ENCODE measurements around the gene USP3.
"Not testable (repeated sequence)": the region's sequence is repeated elsewhere in the genome, so short reads cannot be mapped to it uniquely, and the experiment has no call there.

The USP3 gene

GRCh38 chr15:63608989-63609388, 104.6 kb downstream of the USP3 start:
- Mint-ChIP-seq H3K27ac (no peak overlapping the region), H3K4me3 (no peak overlapping the region), H3K36me3 (peaks cover 7% of the 10 kb centered on the region), H3K27me3 (no peaks in the 10 kb centered on the region), H3K9me3 (no peaks in the 10 kb centered on the region), H3K4me1 (peaks cover 47% of the 10 kb centered on the region)

DNA sequence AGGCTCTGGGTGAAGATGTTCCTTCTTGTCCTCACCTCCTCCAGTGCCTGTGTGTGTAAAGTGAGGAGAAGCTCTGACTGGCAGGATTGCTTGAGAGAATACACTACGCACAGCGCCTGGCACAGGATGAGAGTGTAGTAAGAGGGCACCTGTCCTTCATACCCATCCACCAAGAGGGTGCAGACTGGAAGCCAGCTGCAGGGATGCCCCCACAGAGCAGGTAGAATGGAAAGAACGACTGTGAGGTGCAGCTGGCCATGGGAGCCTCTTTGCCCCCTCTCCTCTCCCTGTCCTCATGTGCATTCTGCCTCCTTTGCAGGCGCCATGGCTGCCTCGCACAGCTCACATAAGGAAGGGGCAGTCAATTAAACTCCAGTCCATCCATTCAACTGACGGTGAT, 105.1 kb downstream of the USP3 start:
- H3K27me3 Mint-ChIP-seq = no peaks in the 10 kb centered on the region
- H3K27ac Mint-ChIP-seq = peak overlapping the region; percentile 76
- peaks cover 7% of the 10 kb centered on the region for H3K36me3 Mint-ChIP-seq
- H3K4me1 Mint-ChIP-seq = peaks cover 44% of the 10 kb centered on the region
- no peaks in the 10 kb centered on the region for H3K9me3 Mint-ChIP-seq
- no peak overlapping the region for H3K4me3 Mint-ChIP-seq

DNA sequence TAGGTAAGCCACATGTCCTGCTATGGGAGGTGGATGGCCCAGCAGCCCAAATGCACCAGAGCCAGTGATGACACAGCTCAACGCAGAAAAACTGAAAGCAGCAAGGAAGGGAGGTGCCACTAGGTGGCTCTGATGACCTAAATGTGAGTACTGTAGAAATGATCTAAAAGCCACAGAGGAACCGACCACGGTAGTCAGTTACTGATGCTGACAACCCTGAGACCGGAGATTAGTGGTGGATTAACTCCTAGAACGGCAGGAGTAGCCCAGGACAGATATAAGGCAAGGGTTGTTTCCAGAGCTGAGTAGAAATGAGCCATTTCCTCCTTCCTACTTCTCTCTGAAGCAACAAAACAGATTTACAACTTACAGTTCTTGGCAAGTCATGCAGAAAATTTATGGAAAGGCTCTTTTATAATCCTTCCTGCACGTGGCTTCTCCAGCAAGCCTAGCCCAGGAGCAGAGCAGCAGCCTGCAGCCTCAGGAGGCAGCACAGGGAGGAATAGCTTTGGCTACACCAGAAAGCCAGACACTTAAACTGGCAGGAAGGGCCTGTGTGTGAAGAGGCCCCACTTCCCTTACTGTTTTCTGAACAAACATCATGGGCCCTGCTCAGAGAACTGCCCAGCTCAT, 105.9 kb downstream of the USP3 start:
- H3K4me1 Mint-ChIP-seq = peaks cover 35% of the 10 kb centered on the region

DNA sequence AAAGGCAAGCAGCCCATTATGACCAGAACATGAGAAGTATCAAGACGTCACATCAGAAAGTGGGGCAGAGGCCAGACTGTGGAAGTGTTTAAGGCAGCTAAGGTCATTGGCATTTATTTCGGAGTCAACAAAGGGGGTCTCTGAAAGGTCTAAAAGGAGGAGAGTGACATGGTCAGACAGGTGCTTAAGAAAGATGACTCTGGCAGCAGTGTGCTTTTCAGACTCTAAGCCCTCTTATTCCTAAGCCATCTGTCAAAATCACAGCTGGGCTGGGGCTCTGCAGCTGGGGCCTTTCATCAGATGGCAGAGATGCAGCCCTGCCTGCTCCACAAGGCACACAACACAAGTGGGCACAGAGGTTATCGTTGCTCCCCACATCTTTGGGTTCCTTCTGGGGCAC, 106.8 kb downstream of the USP3 start:
- Mint-ChIP-seq H3K4me3 (no peak overlapping the region), H3K9me3 (no peaks in the 10 kb centered on the region), H3K27ac (peak overlapping the region; percentile 93), H3K4me1 (peaks cover 27% of the 10 kb centered on the region), H3K36me3 (peaks cover 7% of the 10 kb centered on the region), H3K27me3 (no peaks in the 10 kb centered on the region)

More for the DNA sequence above, 105.9 kb downstream of the USP3 start:
- Mint-ChIP-seq H3K9me3 (no peaks in the 10 kb centered on the region), H3K4me3 (no peak overlapping the region), H3K27ac (peak overlapping the region; percentile 93), H3K27me3 (no peaks in the 10 kb centered on the region), H3K36me3 (peaks cover 7% of the 10 kb centered on the region)

DNA sequence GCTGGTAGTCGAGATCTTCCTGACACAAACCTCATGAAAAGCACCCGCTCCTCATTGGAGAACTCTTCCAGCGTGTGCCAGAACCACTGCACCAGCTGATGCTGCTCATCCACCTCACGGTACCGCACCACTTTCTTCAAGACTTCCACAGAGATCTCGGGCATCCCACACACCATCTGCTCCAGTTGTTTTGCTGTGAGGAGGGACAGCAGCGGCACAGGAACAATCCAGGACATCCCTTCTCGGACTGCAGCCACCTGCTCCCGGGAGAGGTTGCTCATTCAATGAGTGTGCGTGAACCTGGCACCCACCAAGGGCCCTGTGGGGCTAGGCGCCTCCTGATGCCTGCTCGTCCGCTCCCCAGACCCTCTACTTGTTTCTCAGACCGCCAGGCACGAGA, 107.9 kb downstream of the USP3 start:
- H3K4me3 Mint-ChIP-seq = no peak overlapping the region
- H3K36me3 Mint-ChIP-seq = peaks cover 9% of the 10 kb centered on the region
- no peaks in the 10 kb centered on the region for H3K27me3 Mint-ChIP-seq
- H3K4me1 Mint-ChIP-seq = peaks cover 19% of the 10 kb centered on the region
- H3K9me3 Mint-ChIP-seq = no peaks in the 10 kb centered on the region
- peak overlapping the region; percentile 48 for H3K27ac Mint-ChIP-seq

- Mint-ChIP-seq H3K27me3 (no peaks in the 10 kb centered on the region), H3K27ac (peak overlapping the region; percentile 69), H3K36me3 (peaks cover 10% of the 10 kb centered on the region), H3K4me3 (no peak overlapping the region), H3K9me3 (no peaks in the 10 kb centered on the region), H3K4me1 (peaks cover 6% of the 10 kb centered on the region)
Measured at GRCh38 chr15:63615935-63616334, 111.5 kb downstream of the USP3 start.

- not testable (repeated sequence) for H3K27me3 Mint-ChIP-seq, H3K4me3 Mint-ChIP-seq, H3K27ac Mint-ChIP-seq, H3K4me1 Mint-ChIP-seq, H3K9me3 Mint-ChIP-seq
- H3K36me3 Mint-ChIP-seq = peaks cover 13% of the 10 kb centered on the region
Measured at GRCh38 chr15:63617147-63617546, 112.8 kb downstream of the USP3 start.

DNA sequence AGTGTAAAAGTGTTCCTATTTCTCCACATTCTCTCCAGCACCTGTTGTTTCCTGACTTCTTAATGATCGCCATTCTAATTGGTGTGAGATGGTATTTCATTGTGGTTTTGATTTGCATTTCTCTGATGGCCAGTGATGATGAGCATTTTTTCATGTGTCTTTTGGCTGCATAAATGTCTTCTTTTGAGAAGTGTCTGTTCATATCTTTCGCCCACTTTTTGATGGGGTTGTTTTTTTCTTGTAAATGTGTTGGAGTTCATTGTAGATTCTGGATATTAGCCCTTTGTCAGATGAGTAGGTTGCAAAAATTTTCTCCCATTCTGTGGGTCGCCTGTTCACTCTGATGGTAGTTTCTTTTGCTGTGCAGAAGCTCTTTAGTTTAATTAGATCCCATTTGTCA, 113.2 kb downstream of the USP3 start:
- not testable (repeated sequence) for H3K4me1 Mint-ChIP-seq, H3K9me3 Mint-ChIP-seq, H3K27me3 Mint-ChIP-seq, H3K27ac Mint-ChIP-seq, H3K4me3 Mint-ChIP-seq
- peaks cover 13% of the 10 kb centered on the region for H3K36me3 Mint-ChIP-seq

DNA sequence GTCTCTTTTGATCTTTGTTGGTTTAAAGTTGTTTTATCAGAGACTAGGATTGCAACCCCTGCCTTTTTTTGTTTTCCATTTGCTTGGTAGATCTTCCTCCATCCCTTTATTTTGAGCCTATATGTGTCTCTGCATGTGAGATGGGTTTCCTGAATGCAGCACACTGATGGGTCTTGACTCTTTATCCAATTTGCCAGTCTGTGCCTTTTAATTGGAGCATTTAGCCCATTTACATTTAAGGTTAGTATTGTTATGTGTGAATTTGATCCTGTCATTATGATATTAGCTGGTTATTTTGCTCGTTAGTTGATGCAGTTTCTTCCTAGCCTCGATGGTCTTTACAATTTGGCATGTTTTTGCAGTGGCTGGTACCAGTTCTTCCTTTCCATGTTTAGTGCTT, 116.4 kb downstream of the USP3 start:
- H3K9me3 Mint-ChIP-seq, H3K27ac Mint-ChIP-seq, H3K4me3 Mint-ChIP-seq, H3K27me3 Mint-ChIP-seq, H3K4me1 Mint-ChIP-seq: not testable (repeated sequence)
- H3K36me3 Mint-ChIP-seq = peaks cover 19% of the 10 kb centered on the region

- Mint-ChIP-seq H3K27me3 (no peaks in the 10 kb centered on the region), H3K9me3 (no peaks in the 10 kb centered on the region), H3K36me3 (peaks cover 20% of the 10 kb centered on the region), H3K4me1 (no peaks in the 10 kb centered on the region), H3K27ac (no peak overlapping the region), H3K4me3 (no peak overlapping the region)
Measured at GRCh38 chr15:63623232-63623969, 119.0 kb downstream of the USP3 start.

DNA sequence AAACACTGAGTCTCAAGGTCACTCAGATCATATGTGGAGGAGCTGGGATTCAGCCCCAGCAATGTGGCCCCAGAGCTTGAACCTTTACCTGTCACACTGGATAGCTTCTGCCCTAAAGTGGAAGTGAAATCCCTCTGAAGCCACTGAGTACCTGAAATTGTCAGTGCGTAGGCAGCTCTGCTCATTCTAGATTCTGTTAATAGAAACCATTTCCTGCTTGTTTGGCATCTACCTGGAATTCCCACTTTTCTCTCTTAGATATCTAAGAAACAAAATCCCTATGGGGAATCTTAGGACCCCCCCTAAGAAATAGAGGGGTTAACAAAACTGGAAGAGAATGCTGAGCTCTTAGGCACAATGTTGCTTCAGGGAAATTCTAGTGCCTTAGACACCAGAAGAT, 122.6 kb downstream of the USP3 start:
- H3K4me3 Mint-ChIP-seq = no peak overlapping the region
- H3K4me1 Mint-ChIP-seq = no peaks in the 10 kb centered on the region
- H3K9me3 Mint-ChIP-seq = no peaks in the 10 kb centered on the region
- H3K27ac Mint-ChIP-seq = no peak overlapping the region
- H3K36me3 Mint-ChIP-seq = peaks cover 16% of the 10 kb centered on the region
- no peaks in the 10 kb centered on the region for H3K27me3 Mint-ChIP-seq

GRCh38 chr15:63628123-63628822, 123.9 kb downstream of the USP3 start:
- peaks cover 18% of the 10 kb centered on the region for H3K36me3 Mint-ChIP-seq
- H3K27ac Mint-ChIP-seq = no peak overlapping the region
- no peaks in the 10 kb centered on the region for H3K4me1 Mint-ChIP-seq
- no peak overlapping the region for H3K4me3 Mint-ChIP-seq
- H3K9me3 Mint-ChIP-seq = no peaks in the 10 kb centered on the region
- no peaks in the 10 kb centered on the region for H3K27me3 Mint-ChIP-seq

DNA sequence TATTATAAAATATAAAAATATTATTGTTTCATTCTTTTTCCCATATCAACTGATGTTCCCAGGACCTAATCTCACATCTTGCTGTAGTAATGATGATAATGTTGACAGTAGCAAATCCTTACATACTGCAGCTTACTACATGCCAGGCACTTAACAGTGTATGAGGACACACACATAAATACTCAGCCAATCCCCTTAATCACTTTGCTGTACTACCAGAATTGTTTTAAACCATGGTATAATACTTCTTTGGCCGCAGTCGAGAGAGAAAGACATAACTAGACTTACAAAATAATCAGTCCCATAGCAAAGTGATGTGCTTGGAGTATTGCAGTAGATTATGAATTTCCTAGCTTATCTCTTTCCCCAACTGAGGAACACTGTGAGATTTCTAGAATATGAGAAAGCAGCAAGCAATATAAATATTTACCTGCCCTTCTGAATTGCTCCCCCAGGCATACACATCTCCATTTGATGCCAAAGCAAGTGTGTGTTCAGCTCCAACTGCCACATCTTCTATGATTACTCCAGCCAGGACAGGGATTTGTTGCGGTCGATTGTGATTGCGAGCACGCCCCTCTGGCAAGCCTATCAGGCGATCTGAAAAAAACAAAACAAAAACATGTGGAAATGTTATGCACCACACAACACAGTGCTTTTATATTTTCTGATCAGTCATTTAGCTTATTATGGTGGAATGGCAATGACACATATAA, 125.8 kb downstream of the USP3 start:
- Mint-ChIP-seq H3K27ac (peak overlapping the region; percentile 71), H3K9me3 (no peaks in the 10 kb centered on the region), H3K4me3 (no peak overlapping the region), H3K36me3 (peaks cover 20% of the 10 kb centered on the region), H3K4me1 (no peaks in the 10 kb centered on the region), H3K27me3 (no peaks in the 10 kb centered on the region)

GRCh38 chr15:63633312-63633711, 128.9 kb downstream of the USP3 start:
- no peaks in the 10 kb centered on the region for H3K9me3 Mint-ChIP-seq
- peaks cover 18% of the 10 kb centered on the region for H3K36me3 Mint-ChIP-seq
- no peak overlapping the region for H3K27ac Mint-ChIP-seq
- no peaks in the 10 kb centered on the region for H3K27me3 Mint-ChIP-seq
- no peak overlapping the region for H3K4me3 Mint-ChIP-seq
- peaks cover 6% of the 10 kb centered on the region for H3K4me1 Mint-ChIP-seq

DNA sequence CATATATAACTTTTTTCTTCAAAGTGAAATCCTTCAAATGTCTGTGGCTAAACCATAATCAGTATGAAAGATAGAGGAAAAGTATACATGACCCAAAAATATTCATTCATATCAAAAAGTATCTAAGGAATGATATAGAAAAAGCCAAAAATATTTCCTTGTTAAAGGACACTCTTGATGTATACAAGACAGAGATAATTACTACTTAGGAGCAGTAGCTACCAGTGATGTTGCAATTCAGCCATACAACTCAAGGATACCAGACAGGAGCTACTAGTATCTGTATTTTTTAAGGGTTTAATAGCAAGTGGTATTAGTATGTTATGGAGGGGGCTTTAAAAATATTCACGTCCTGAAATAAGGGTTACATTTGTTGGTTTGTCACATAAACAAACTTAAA, 129.8 kb downstream of the USP3 start:
- Mint-ChIP-seq H3K27ac (no peak overlapping the region), H3K36me3 (peaks cover 18% of the 10 kb centered on the region)

More for the DNA sequence above, 129.8 kb downstream of the USP3 start:
- Mint-ChIP-seq H3K4me1 (peaks cover 13% of the 10 kb centered on the region), H3K4me3 (no peak overlapping the region), H3K27me3 (no peaks in the 10 kb centered on the region), H3K9me3 (no peaks in the 10 kb centered on the region)

Measured in activated naive CD4-positive, alpha-beta T cell treated with anti-CD3 and anti-CD28 coated beads, Interleukin-2, amount 50 U/mL, for 24 hours (primary cell).